SKM-1 (cell line): Measurements from ENCODE around the gene C1orf56.

Experiments used
- DNase-seq: peaks from one replicate; lab custom pipeline; 2025; ENCODE audit not compliant: unreplicated experiment; lab: John Stamatoyannopoulos, UW

The C1orf56 gene

GRCh38 chr1:151024540-151025146 is 22.9 kb upstream of the C1orf56 start:
- DNase-seq, result peak; percentile 69

GRCh38 chr1:151026460-151026859 is 21.1 kb upstream of the C1orf56 start:
- no peak for DNase-seq

- DNase-seq, result no peak
Measured at GRCh38 chr1:151032164-151032563, 15.4 kb upstream of the C1orf56 start.

DNA sequence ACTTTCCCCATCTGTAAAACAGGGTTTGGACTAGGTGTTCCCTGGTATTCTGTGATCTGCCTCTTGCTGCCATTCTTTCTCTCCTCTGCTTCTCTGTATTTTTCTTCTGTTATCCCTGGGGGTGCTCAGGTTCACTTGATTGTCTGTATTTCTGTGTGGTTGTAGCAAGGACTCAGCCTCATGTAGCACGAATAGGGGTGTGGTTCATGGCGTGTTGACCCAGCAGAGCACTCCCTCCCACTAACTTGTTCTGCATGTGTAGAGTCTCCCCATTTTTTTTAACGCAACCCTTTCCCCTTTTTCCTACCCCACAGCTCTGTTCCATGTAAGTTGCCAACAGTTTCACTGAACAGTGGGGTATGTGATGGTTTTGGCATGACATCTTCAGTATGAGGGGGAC is 12.4 kb upstream of the C1orf56 start:
- DNase-seq, result no peak

GRCh38 chr1:151036356-151036755 is 11.2 kb upstream of the C1orf56 start, which contains the start of gene BNIPL:
BNIPL (plus strand) TSS chr1:151036586; CDS start chr1:151036726, 140 bp downstream.
- no peak for DNase-seq

- DNase-seq, result no peak
Measured at GRCh38 chr1:151037032-151037431, 10.5 kb upstream of the C1orf56 start.

- DNase-seq, result no peak
Measured at GRCh38 chr1:151039521-151039920, 8.0 kb upstream of the C1orf56 start.

DNA sequence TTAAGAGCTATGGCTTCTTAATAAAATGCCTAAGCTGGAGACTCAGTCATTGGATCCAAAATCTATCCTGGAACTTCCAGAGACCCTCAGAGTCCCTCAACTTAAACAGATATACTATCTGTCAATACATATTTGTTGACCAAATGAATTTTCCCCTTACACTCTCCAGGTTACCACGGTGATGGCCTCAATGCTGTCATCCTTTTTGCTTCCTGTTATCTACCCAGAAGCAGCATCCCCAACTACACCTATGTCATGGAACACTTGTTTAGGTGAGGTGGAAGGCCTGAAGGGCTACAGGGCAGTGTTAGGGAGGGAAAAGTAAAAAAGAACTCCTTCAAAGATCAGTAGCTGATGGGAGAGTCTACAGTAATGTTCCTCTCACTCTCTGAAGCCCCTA is 4.4 kb upstream of the C1orf56 start:
- DNase-seq, result no peak

GRCh38 chr1:151047925-151048644 is 534 bp downstream of the C1orf56 start:
- DNase-seq, result peak; percentile 83

DNA sequence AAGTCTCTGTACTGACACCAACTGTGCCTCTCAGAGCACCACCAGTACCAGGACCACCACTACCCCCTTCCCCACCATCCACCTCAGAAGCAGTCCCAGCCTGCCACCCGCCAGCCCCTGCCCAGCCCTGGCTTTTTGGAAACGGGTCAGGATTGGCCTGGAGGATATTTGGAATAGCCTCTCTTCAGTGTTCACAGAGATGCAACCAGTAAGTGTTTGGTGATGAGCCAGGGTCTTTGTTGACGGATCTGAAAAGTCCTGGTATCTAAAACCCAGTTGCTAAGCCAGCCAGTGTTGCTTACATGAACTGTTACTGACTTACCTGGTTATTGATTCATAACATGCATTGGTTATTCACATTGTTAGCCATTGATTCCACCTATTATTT is 1.1 kb downstream of the C1orf56 start:
- DNase-seq, result no peak

DNA sequence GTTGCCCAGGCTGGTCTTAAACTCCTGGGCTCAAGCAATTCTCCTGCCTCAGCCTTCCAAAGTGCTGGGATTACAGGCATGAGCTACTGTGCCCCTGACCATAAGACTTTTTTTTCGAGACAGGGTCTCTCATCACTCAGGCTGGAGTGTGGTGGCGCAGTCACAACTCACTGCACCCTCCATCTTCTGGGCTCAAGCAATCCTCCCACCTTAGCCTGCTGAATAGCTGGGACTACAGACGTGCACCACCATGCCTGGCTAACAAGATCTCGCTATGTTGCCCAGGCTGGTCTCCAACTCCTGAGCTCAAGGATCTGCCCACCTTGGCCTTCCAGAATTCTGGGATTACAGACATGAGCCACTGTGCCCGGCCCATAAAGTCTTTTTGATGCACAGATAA is 1.9 kb downstream of the C1orf56 start:
- no peak for DNase-seq

GRCh38 chr1:151050051-151050688 is 2.6 kb downstream of the C1orf56 start:
- DNase-seq, result no peak

DNA sequence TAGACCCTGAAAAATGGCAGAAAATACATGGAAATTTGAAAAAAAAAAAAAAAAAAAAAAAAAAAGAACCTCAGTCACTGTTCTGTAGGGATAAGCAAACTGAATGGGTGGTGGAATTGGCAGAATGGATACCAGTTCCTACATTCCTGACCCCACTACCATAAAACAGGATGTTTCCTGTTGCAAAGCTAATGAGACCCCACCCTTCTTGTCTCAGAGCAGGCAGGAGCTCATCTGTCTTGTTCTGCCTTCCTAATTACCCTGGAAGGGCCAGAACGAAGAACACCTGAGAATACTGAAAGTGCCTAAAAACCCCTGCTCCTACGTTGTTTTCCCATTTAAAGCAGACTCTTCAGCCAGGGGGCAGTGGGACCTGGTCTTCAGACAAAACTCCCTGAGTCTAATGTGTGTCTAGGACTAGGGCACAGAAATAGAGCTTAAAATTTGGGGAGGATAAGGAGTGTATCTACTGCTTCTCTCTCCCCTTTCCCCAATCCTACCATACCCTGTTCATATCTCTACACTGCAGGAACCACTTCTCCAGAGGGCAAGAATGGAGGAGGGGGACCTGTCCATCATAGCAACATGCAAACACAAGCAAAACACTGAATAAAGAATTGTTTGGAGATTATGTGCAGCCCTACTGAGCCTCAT is 3.9 kb downstream of the C1orf56 start:
- no peak for DNase-seq

DNA sequence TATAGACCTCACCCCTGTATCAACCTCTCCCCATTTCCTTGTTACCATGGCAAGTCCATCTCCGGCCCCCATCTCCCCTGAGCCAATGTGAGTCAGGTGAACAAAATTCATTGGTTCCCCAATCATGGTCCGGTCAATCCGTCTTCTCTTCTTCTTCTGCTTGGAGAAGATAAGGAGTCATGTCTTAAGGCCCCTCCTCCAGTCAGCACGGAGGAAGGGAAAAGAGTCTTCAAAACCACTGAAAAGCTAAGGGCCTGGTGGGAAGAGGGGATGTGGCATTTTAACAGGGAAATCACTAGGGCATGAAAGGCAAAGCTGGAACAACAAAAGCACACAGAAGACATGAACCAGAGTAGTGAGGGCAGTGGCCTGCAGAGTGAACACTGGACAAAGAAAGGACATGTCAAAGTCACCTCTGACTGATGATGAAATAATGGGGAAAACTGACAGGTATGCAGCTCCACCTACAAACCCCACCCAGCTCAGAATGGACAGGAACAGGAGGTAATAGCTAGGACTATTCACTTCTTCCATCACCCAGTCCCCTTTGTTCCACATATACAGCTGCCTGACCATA is 7.5 kb downstream of the C1orf56 start:
- no peak for DNase-seq

DNA sequence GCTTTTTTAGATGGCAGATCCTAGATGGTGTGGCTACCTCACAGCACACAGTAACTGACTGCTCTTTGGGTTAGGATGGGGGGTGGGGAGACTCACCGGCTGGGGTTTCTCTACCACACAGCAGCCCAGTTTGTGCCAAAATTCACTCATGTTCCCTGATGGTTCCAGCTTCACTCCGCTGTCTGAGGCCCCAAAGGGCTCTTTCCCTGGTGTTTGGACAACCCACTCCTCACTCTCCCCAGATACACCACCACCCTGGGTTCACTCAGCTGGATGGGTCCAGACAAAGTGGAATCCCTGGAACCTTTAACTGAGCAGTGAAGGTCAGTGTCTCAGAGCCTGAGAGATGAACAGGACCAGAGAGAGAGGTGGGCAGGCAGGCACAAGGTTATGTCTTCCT is 8.0 kb downstream of the C1orf56 start:
- no peak for DNase-seq

DNA sequence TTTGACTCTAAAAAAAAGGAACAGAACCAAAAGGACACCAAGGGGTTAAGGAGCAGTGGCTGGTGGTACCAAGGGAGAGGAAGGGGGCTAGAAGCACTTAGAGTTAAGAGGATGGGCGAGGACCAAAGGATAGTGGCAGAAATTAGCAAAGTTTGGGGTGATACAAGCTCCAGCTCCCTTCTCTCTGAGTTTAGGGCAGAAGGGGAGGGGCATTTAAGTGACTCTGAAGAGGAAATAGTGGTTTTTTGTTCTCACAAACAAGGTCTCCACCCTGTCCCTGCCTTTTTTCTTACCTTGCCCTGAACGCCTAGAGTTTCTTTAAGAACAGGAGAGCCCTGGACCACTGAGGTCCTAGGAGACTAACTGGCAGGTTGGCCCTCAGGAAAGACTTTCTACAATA is 8.6 kb downstream of the C1orf56 start:
- peak; percentile 44 for DNase-seq

- no peak for DNase-seq
Measured at GRCh38 chr1:151058692-151059091, 11.1 kb downstream of the C1orf56 start.

DNA sequence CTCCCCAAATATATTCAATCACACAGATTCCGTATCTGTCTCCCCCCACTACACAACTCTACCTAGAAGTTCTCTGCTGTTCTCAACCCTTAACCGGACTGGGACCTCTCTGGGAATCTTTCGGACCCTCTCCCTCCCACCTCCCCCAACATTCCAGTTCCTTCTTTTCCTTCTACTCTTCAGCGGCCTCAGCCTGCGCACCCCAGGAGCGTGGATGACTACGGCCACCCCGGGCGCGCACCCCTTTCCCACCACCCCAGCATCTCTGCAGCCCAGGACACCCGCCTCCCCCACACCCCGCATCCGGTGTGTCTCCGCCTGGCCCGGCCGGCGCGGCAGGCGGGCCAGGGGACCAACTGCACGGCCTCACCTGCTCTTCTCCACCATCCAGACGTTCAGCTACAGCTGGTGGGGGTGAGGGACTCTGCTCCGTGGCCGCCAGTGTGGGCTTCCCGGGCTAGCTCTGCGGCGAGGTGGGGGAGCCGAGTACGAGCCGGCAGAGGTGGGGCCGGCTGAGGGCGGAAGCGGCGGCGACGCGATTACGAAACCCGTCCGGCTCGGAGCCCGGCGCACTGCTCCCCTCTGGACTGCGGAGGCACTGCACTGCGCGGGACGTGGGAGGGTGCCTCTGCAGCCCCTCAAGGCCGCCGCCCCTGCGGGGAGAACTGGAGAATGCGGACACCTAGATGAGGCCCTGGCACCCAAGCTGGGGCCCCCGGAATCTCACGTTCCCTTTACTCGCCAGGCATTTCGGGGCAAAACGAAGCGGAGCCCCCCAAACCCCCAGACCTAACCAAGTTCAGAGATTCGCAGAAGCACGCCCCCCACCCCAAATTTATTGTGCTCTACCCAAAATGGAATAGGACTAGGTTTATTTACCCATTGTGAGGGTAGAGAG is 11.8 kb downstream of the C1orf56 start, which contains the start of gene CDC42SE1:
CDC42SE1 (minus strand) TSS at position 514 of the 898 bp plus-strand sequence. CDS start 3,892 bp downstream, outside the sequence.
- DNase-seq, result peak; percentile 96

- no peak for DNase-seq
Measured at GRCh38 chr1:151060007-151060656, 12.6 kb downstream of the C1orf56 start, which contains the start of gene MLLT11. MLLT11 (plus strand) TSS chr1:151060397; CDS start chr1:151067225, 6,828 bp downstream.
